HEK293 (cell line): ENCODE results near the gene KRTAP10-1.

Experiments used
- ZXDB ChIP-seq: fragments of 450-650 bp; formaldehyde crosslinking; IDR thresholded peaks from 2 replicates; pipeline ENCODE4 v1.5.1; 2016; ENCODE audit warnings: missing biosample characterization, missing genetic modification characterization
- TF ChIP-seq, protein P1 (sequence below): fragments of 450-650 bp; formaldehyde crosslinking; IDR thresholded peaks from 2 replicates; pipeline ENCODE4 v1.5.1; 2016; ENCODE audit warnings: missing biosample characterization, missing genetic modification characterization

DNA sequence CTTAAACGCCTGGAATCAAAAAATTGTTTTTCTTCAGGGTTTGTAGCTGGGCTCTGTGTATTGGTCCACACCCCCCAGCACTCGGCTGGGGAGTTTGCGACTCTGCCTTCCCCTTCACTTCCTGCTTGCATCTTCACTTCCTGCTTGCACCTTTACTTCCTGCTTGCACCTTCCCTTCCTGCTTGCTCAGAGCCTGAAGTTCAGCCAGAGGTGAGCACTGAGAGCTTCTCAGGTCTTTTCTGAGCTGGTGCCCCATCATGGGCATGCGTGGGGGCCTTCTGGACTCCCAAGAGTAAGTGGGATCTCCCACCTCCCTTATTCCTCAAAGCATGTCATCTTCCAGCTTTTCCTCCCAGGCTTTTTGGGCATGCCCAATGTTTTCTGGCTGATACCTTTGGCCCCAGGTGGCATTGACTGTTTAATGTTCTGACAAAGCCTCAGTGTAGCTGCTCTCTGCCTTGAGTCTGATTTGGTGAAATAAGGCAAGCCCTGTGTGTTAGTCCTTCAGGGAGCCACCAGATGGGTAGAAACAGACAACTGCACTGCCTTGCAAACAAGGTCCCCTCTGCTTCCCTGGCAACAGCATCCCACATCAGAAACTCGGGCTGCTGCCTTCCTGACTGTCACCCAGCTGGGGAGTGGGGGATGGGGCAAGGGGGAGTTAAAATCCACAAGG is 7.8 kb upstream of the KRTAP10-1 start:
- TF ChIP-seq, protein P1, sequence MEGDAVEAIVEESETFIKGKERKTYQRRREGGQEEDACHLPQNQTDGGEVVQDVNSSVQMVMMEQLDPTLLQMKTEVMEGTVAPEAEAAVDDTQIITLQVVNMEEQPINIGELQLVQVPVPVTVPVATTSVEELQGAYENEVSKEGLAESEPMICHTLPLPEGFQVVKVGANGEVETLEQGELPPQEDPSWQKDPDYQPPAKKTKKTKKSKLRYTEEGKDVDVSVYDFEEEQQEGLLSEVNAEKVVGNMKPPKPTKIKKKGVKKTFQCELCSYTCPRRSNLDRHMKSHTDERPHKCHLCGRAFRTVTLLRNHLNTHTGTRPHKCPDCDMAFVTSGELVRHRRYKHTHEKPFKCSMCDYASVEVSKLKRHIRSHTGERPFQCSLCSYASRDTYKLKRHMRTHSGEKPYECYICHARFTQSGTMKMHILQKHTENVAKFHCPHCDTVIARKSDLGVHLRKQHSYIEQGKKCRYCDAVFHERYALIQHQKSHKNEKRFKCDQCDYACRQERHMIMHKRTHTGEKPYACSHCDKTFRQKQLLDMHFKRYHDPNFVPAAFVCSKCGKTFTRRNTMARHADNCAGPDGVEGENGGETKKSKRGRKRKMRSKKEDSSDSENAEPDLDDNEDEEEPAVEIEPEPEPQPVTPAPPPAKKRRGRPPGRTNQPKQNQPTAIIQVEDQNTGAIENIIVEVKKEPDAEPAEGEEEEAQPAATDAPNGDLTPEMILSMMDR (tag by site-specific recombination) = no peak
- no peak for TF ChIP-seq ZXDB (tag by site-specific recombination)
